ENCODE results near the gene CYBC1.

DNA sequence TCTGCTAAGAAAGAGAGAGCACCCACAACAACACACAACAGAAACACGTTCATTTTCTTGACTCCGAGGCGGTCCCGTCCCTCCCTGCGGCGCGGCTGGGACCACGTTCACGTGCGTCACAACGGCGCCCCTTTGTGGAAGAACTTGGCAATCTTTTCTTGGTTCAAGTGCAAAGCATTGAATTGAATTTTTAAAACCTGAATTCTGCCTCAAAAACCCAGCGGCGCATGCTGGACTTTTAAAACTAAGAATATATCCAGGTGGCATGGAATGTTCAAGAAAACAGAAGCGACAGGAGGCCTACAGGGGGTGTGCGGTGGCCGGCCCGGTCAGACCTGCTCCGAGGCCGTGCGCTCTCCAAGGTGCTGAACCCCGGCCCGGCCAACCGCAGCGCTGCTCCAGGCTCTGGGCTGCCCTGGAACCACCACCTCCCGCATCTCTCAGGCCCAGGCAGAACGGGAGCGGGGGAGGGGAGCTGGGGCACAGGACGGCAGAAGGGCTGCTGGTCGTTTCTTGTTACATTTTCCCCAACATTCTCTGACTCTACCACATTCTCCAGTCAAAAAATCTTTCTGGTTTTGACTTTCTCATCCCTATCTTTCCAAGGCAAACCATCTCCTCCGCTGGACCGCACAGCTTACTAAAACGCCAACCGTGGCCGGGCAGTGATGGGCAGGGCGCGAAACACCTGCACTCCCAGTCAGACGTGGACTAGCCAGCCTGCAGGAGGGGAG lies 35.8 kb downstream of the CYBC1 start:
- TF ChIP-seq, protein P1, sequence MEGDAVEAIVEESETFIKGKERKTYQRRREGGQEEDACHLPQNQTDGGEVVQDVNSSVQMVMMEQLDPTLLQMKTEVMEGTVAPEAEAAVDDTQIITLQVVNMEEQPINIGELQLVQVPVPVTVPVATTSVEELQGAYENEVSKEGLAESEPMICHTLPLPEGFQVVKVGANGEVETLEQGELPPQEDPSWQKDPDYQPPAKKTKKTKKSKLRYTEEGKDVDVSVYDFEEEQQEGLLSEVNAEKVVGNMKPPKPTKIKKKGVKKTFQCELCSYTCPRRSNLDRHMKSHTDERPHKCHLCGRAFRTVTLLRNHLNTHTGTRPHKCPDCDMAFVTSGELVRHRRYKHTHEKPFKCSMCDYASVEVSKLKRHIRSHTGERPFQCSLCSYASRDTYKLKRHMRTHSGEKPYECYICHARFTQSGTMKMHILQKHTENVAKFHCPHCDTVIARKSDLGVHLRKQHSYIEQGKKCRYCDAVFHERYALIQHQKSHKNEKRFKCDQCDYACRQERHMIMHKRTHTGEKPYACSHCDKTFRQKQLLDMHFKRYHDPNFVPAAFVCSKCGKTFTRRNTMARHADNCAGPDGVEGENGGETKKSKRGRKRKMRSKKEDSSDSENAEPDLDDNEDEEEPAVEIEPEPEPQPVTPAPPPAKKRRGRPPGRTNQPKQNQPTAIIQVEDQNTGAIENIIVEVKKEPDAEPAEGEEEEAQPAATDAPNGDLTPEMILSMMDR (IDR thresholded peaks at IDR 0.05; ENCODE audit: low read depth, low read length, poor library complexity, severe bottlenecking): peak; percentile 83
- no peak for TF ChIP-seq EZH2phosphoT487 (IDR thresholded peaks at IDR 0.05; ENCODE audit: borderline replicate concordance, low read length)
